HepG2 (cell line): ENCODE data around the gene JPH4. TPM values are rescaled to one million over a fixed set of nuclear protein-coding genes. Genes with fewer than 3 reads are reported as not detected.

Experiments used
- CEBPZ ChIP-seq: IDR thresholded peaks from 2 replicates; pipeline ENCODE4 v1.6.1; 2012; ENCODE audit warnings: low read length, improper control_type of control experiment
- GABPA ChIP-seq, 2 experiments: IDR thresholded peaks; 2 replicates each; pipeline ENCODE4 v1.6.1; 2011 to 2016; ENCODE audit warnings: low read depth in 2 of 2, low read length in 1 of 2, missing biosample characterization in 1 of 2, missing genetic modification characterization in 1 of 2
- HES4 ChIP-seq: sonication (generic); formaldehyde crosslinking; IDR thresholded peaks from 2 replicates; pipeline ENCODE4 v1.9.0; 2021; ENCODE audit warnings: mild to moderate bottlenecking, missing genetic modification reagents, borderline replicate concordance
- HNF1B ChIP-seq: sonication (generic); formaldehyde crosslinking; IDR thresholded peaks from 2 replicates; pipeline ENCODE4 v1.5.1; 2020; ENCODE audit warnings: mild to moderate bottlenecking, moderate library complexity, missing genetic modification reagents
- MXD1 ChIP-seq: sonication (generic); formaldehyde crosslinking; IDR thresholded peaks from 2 replicates; pipeline ENCODE4 v1.4.0; 2020; ENCODE audit warnings: mild to moderate bottlenecking, missing genetic modification reagents
- RBM39 ChIP-seq: fragments of 200-400 bp; formaldehyde crosslinking; IDR thresholded peaks from one replicate; pipeline ENCODE4 v1.6.1; 2018; ENCODE audit warnings: antibody characterized with exemption, mild to moderate bottlenecking, low read depth, low read length; ENCODE audit not compliant: poor library complexity, severe bottlenecking
- RFXAP ChIP-seq: sonication (generic); formaldehyde crosslinking; IDR thresholded peaks from 2 replicates; pipeline ENCODE4 v1.4.0; 2020; ENCODE audit warnings: missing genetic modification reagents, borderline replicate concordance
- RNF2 ChIP-seq: fragments of 450-650 bp; conservative IDR thresholded peaks from 2 replicates; pipeline ENCODE4 v1.6.1; 2016; ENCODE audit warnings: low read depth
- TEAD3 ChIP-seq: optimal IDR thresholded peaks from 2 replicates; pipeline ENCODE3; 2016; ENCODE audit warnings: borderline replicate concordance
- TSC22D2 ChIP-seq: sonication (generic); formaldehyde crosslinking; IDR thresholded peaks from 2 replicates; pipeline ENCODE4 v1.5.1; 2020; ENCODE audit warnings: missing genetic modification reagents, mild to moderate bottlenecking, borderline replicate concordance
- USF2 ChIP-seq, 2 experiments: sonication (generic) in 1 of 2; formaldehyde crosslinking in 1 of 2; IDR thresholded peaks; 2 replicates each; pipeline versions ENCODE4 v1.5.1 to v1.6.1; 2011 to 2020; ENCODE audit warnings: borderline replicate concordance in 1 of 2, low read depth in 1 of 2, low read length in 1 of 2, mild to moderate bottlenecking in 1 of 2, missing genetic modification reagents in 1 of 2, moderate library complexity in 1 of 2
- ZNF138 ChIP-seq: sonication (generic); formaldehyde crosslinking; IDR thresholded peaks from 2 replicates; pipeline ENCODE4 v1.5.0; 2020; ENCODE audit warnings: mild to moderate bottlenecking, low read depth, missing genetic modification reagents
- ZNF546 ChIP-seq: sonication (generic); formaldehyde crosslinking; conservative IDR thresholded peaks from 2 replicates; pipeline ENCODE4 v1.8.1; 2023; ENCODE audit warnings: mild to moderate bottlenecking, missing genetic modification reagents
- ZNF687 ChIP-seq: sonication (generic); formaldehyde crosslinking; IDR thresholded peaks from 2 replicates; pipeline ENCODE4 v1.5.1; 2020; ENCODE audit warnings: mild to moderate bottlenecking, missing genetic modification reagents, moderate library complexity
- polyA plus RNA-seq, 8 experiments: library from polyadenylated mRNA; depleted of rRNA in 3 of 8; stranded (reverse) in 7 of 8; unstranded in 1 of 8; fragments of >200 nt; fragmentation: Illumina TruSeq in 4 of 8; extraction: Trizol in 4 of 8; gene quantifications; 2 replicates each; pipeline versions ENCODE4 v1.2.1 to v1.2.3, GENCODE V29; 2011 to 2016; ENCODE audit warnings: low read depth in 4 of 8, missing spikeins in 1 of 8, mixed read lengths in 1 of 8; ENCODE audit not compliant: insufficient read depth in 1 of 8
- total RNA-seq, 5 experiments: library from RNA; depleted of rRNA; stranded (reverse); fragments of >200 nt; fragmentation: Illumina TruSeq; extraction: Trizol; gene quantifications; 2 replicates each; pipeline ENCODE4 v1.2.3, GENCODE V29; 2016; ENCODE audit warnings: low read depth in 1 of 5

JPH4 gene
- total and polyA plus RNA-seq, 2 of the 13 experiments (the other 11 are each of a cell fraction or from before 2014, with no cell fraction given), result 0.08 to 0.22 TPM

- TF ChIP-seq HNF1B (no peak; the same call in 1 of the 2 replicates), TSC22D2 (CRISPR knock-in tag) (no peak), TEAD3 (no peak), ZNF546 (CRISPR knock-in tag) (0 out of 2 replicates have a peak, but pooled peaks have one; percentile 39), USF2 (IDR thresholded peaks at IDR 0.05; ENCODE audit: low read depth, low read length) (no peak), USF2 (CRISPR knock-in tag; IDR thresholded peaks at IDR 0.05; ENCODE audit: borderline replicate concordance) (no peak), CEBPZ (no peak), RBM39 (peak; percentile 53), ZNF138 (CRISPR knock-in tag) (peak; percentile 60; the same call in 1 of the 2 replicates), HES4 (CRISPR knock-in tag) (peak; percentile 32), RNF2 (0 out of 2 replicates have a peak, but pooled peaks have one; percentile 25), ZNF687 (CRISPR knock-in tag) (no peak), MXD1 (CRISPR knock-in tag) (peak; percentile 60; the same call in 1 of the 2 replicates), RFXAP (no peak), GABPA (IDR thresholded peaks at IDR 0.05; ENCODE audit: low read depth, low read length) (no peak), GABPA (CRISPR knock-in tag; IDR thresholded peaks at IDR 0.05; ENCODE audit: low read depth) (no peak)
Observed at GRCh38 chr14:23559010-23559925, 19.3 kb downstream of the JPH4 start (continued).
